Measurements from ENCODE around the gene OLFM1. TPM values are rescaled to one million over a fixed set of nuclear protein-coding genes. Genes with fewer than 3 reads are reported as not detected.

The OLFM1 gene
- total RNA-seq, 1 experiment from 2014 or later = 0.12 TPM

DNA sequence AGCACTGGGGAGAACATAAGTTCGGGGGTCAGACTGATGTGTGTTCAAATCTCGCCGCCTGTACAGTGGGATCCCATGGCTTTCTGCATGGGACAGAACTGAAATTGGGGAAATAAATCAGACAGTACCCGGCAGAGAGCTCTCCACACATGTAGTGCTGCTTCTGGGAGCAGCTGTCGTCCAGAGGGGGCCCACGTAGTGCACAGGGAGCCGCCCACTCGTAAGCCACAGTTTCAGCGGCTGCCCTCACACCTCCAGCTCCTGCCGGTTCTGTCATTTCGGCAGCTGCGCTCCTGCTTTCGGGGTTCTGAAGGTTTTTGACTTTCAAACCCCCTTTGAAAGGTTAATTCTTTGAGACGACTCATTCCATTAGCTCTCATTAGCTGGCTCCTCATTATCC lies 83.1 kb downstream of the OLFM1 start:
- no peak for DNase-seq (ENCODE audit: low read depth)

Other genes starting within 250 kb of the OLFM1 start
- not detected in 2 replicates for gene FCN2, start 206.9 kb upstream of the OLFM1 start, total RNA-seq (2014; rRNA removed; shearing (Covaris generic))
- not detected in 2 replicates for gene FCN1, start 169.8 kb upstream of the OLFM1 start, total RNA-seq (2014; rRNA removed; shearing (Covaris generic))

Data from RPMI7951 (cell line).